Middle frontal gyrus (tissue), 1 donor: ENCODE data around the gene PTBP3.
"Not testable (repeated sequence)": the region's sequence is repeated elsewhere in the genome, so short reads cannot be mapped to it uniquely, and the experiment has no call there.

ENCODE experiments used
- DNase-seq: peaks from one replicate; pipeline ENCODE4 v3.0.0-alpha.2; 2015; ENCODE audit warnings: low spot score; ENCODE audit errors: extremely low spot score

The PTBP3 gene

GRCh38 chr9:112224401-112225289 is 108.8 kb downstream of the PTBP3 start:
- DNase-seq, result no peak

GRCh38 chr9:112218908-112219307 is 114.5 kb downstream of the PTBP3 start:
- no peak for DNase-seq

GRCh38 chr9:112212926-112213325 is 120.5 kb downstream of the PTBP3 start:
- DNase-seq, result no peak

DNA sequence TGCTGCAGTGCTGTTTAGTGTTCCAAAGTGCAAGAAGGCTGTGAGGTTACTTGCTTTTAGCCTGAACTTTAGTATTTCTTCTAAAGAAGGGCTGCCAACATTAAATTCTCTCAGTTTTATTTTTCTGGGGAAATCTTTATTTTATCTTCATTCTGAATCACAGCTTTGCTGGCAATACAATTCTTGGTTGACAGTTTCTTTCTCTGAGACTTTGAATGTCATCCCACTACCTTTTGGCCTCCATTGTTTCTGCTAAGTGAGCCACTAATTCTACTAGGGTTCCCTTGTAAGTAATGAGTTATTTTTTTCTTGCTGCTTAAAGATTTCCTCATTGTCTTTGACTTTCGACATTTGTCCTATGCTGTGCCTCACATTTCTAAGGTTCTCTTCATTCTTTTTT is 126.0 kb downstream of the PTBP3 start:
- DNase-seq, result no peak

- no peak for DNase-seq
Observed at GRCh38 chr9:112203536-112203935, 129.9 kb downstream of the PTBP3 start.

- no peak for DNase-seq
Observed at GRCh38 chr9:112200711-112201110, 132.7 kb downstream of the PTBP3 start.

GRCh38 chr9:112198646-112199045 is 134.8 kb downstream of the PTBP3 start:
- no peak for DNase-seq

GRCh38 chr9:112194969-112195431 is 138.4 kb downstream of the PTBP3 start:
- DNase-seq, result no peak

DNA sequence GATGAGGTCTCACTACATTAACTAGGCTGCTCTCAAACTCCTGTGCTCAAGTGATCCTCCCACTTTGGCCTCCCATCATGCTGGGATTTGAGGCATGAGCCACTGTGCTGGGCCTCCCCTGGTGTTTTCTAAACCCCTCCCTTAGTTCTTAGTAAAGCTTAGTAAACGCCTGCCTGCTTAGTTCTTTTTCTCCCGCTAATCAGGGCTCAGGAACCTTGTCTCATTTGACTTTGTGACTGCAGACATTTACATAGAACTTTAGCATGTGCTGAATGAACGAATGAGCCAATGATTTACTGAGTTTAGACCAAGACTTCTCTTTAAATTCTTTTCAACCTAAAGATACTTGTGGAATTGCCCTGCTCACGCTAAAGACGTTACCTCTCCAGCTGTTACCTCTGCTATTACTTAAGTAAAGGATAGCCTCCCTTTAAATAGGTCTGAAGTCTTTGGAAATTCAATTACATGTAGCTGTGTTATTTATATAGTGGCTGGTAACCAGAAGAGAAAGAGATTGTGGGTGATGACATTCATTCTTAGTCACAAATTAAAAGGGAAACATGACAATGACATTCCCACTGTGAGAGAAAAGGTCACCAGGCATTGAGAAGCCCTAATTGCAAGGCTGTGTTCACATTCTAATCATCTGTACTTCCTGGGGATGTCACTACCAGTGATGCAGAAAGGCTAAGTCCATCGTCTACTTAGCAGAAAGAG is 139.7 kb downstream of the PTBP3 start:
- no peak for DNase-seq

DNA sequence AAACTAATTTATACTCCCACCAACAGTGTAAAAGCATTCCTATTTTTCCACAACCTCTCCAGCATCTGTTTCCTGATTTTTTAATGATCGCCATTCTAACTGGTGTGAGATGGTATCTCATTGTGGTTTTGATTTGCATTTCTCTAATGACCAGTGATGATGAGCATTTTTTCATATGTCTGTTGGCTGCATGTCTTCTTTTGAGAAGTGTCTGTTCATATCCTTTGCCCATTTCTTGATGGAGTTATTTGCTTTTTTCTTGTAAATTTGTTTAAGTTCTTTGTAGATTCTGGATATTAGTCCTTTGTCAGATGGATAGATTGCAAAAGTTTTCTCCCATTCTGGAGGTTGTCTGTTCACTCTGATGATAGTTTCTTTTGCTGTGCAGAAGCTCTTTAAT is 143.1 kb downstream of the PTBP3 start:
- not testable (repeated sequence) for DNase-seq

DNA sequence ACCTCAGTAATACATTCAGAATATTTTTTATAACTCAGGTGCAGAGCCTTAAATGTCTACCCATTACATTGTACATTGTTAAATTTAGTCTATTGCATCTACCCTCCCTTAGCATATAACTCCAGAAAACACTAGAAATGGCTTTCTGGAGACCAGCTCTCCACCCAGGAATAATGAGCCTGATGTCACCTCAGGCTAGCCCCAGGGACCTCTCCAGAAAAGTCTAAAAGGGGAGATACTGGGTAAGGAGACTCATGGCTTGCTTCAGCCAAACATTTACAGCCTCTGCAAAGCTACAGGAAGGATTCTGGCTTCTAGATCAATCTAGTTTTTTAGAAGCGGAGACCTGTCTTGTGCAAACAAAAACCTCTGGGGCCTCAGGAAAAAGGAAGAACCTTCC is 144.5 kb downstream of the PTBP3 start:
- DNase-seq, result no peak

DNA sequence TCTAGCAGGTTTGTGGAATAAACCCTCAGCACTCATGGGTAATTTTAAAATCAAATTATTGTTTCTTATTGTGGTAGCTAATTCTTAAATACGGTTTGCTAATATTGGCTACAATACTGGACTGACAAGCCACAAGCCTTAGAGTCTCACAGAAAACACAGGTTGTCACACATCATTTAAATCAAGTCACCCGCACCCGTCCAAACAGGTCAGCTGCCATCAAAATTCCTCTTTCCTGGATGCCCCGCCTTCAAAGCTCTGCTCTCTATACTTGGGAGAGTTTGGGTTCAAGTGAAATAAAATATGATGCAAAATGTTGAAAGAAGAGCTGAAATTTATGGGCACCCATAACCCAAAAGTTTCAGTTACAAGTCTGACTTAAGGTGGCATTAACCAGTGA is 146.0 kb downstream of the PTBP3 start:
- DNase-seq, result no peak

DNA sequence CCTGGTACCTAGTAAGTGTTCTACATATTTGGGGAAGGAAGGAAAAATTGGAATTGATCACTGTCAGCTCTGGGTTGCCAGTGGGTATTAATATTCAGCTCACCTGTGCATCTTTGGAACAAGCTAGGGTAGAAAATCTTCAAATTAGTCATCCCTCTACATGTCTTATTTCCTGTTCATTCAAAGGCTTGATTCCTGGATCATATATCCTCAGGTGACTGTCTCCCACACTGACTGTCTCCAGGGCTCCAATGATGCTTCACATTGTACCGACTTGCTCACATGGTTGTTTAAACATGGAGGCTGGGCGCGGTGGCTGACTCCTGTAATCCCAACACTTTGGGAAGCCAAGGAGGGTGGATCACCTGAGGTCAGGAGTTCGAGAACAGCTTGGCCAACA is 146.7 kb downstream of the PTBP3 start:
- no peak for DNase-seq

- DNase-seq, result no peak
Observed at GRCh38 chr9:112184946-112185345, 148.5 kb downstream of the PTBP3 start.

- no peak for DNase-seq
Observed at GRCh38 chr9:112184221-112184620, 149.2 kb downstream of the PTBP3 start.

- no peak for DNase-seq
Observed at GRCh38 chr9:112180387-112180881, 153.0 kb downstream of the PTBP3 start.

DNA sequence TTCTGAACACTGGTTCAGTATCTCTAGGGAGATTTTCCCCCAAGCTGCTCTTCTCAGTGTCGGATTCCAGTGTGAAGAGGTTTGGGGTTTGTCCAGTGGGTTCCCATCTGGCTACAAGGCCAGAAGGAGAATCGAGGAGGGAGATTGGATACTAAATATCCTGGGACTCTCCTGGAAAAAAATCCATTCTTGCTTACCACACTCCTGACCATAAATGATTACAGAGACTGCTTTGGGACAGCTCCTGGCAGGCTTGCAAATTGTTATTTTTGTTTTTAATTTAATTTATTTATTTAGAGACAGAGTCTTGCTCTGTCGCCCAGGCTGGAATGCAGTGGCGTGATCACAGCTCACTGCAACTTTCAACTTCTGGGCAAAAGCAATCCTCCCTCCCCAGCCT is 153.6 kb downstream of the PTBP3 start:
- no peak for DNase-seq

- DNase-seq, result no peak
Observed at GRCh38 chr9:112176524-112176923, 156.9 kb downstream of the PTBP3 start.

GRCh38 chr9:112175796-112176315 is 157.6 kb downstream of the PTBP3 start:
- no peak for DNase-seq

DNA sequence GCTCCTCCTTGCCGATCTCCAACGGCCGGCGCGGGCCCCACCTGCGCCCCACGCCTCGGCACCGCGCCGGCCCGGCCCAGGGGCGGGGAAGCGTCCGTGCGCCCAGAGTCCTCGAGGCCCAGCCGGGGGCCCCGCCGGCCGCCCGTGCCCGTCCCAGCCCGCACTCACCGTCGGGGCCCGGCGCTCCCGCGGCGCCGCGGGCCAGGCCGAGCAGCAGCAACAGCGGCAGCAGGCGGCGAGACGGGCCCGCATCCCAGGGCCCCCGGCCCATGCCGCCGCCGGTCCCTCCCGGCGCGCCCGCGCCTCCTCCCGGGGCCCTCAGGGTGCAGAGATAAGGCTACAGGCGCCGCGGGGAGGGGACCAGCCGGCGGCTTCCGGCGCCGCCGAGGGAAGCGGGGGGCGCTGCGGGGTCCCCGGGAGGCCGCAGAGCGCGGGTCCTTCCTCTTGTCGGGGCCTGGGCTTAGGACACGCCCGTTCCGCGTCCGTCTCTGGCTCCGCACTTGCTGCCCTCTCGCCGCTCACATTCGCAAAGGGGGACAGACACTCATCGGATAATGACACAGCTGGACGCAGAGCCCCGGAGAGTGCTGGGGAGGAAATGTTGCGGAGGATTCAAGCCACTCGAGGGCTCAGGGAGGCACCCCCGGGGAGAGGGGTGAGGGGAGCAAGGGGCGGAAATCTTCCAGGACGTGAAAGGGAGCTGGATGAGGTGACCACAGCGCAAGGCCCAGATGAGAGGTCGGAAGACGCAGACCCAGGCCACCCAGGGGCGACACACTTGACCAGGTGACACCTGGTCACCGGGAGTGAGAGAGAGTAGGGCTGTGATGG is 158.2 kb downstream of the PTBP3 start, which contains the start of gene SUSD1:
SUSD1 (minus strand) TSS at position 333 of the 831 bp plus-strand sequence; CDS start at position 271, 62 bp downstream.
- no peak for DNase-seq
